ENCODE data around the gene FRG2.
"Not testable (repeated sequence)": the region's sequence is repeated elsewhere in the genome, so short reads cannot be mapped to it uniquely, and the experiment has no call there.

Gene FRG2

GRCh38 chr4:190016369-190017289 lies 10.4 kb downstream of the FRG2 start:
- POLR2A ChIA-PET (ENCODE audit: low non-redundant PET), result no interaction called here
- DNase-seq (ENCODE audit: low spot score), result no peak
- H3K27ac ChIP-seq, result no peak overlapping the region
- CTCF ChIA-PET, result no interaction called here
- no peak for TF ChIP-seq CTCF (conservative IDR thresholded peaks at IDR 0.05; ENCODE audit: low read depth)

- POLR2A ChIA-PET (ENCODE audit: low non-redundant PET), result no interaction called here
- DNase-seq (ENCODE audit: low spot score), result no peak
- TF ChIP-seq CTCF (conservative IDR thresholded peaks at IDR 0.05; ENCODE audit: low read depth), result no peak
Observed at GRCh38 chr4:190015538-190016368, 11.3 kb downstream of the FRG2 start.

GRCh38 chr4:190014771-190015537 lies 12.1 kb downstream of the FRG2 start:
- TF ChIP-seq CTCF (conservative IDR thresholded peaks at IDR 0.05; ENCODE audit: low read depth), result no peak
- H3K27ac ChIP-seq, result peak overlapping the region; percentile 27
- ChIA-PET POLR2A (ENCODE audit: low non-redundant PET) (no interaction called here), CTCF (no interaction called here)
- DNase-seq (ENCODE audit: low spot score), result no peak

More at GRCh38 chr4:190015538-190016368, 11.3 kb downstream of the FRG2 start:
- CTCF ChIA-PET, result no interaction called here
- no peak overlapping the region for H3K27ac ChIP-seq

- DNase-seq (ENCODE audit: low spot score); POLR2A ChIA-PET (ENCODE audit: low non-redundant PET); H3K27ac ChIP-seq; CTCF ChIA-PET: not testable (repeated sequence)
Observed at GRCh38 chr4:189989941-189990340, 37.1 kb downstream of the FRG2 start.

- no peak overlapping the region for H3K27ac ChIP-seq
- POLR2A ChIA-PET (ENCODE audit: low non-redundant PET), result no interaction called here
- TF ChIP-seq CTCF (conservative IDR thresholded peaks at IDR 0.05; ENCODE audit: low read depth), result no peak
- CTCF ChIA-PET, result no interaction called here
- no peak for DNase-seq (ENCODE audit: low spot score)
Observed at GRCh38 chr4:189988877-189989431, 38.1 kb downstream of the FRG2 start.

- H3K27ac ChIP-seq; DNase-seq (ENCODE audit: low spot score); POLR2A ChIA-PET (ENCODE audit: low non-redundant PET); CTCF ChIA-PET: not testable (repeated sequence)
Observed at GRCh38 chr4:189985651-189986243, 41.3 kb downstream of the FRG2 start.

- CTCF ChIA-PET, result not testable (repeated sequence)
Observed at GRCh38 chr4:189984661-189985060, 42.4 kb downstream of the FRG2 start.

GRCh38 chr4:189983916-189984526 lies 43.0 kb downstream of the FRG2 start:
- CTCF ChIA-PET; POLR2A ChIA-PET (ENCODE audit: low non-redundant PET); DNase-seq (ENCODE audit: low spot score); H3K27ac ChIP-seq: not testable (repeated sequence)

More at GRCh38 chr4:189984661-189985060, 42.4 kb downstream of the FRG2 start:
- DNase-seq (ENCODE audit: low spot score); POLR2A ChIA-PET (ENCODE audit: low non-redundant PET); H3K27ac ChIP-seq: not testable (repeated sequence)

Data from RWPE1 (cell line).